Astrocyte (in vitro differentiated cells and primary cell): ENCODE measurements around the gene LRRC4C.

ENCODE experiments used
- CTCF ChIP-seq: IDR thresholded peaks from 2 replicates; pipeline ENCODE4 v1.5.1; 2011; ENCODE audit warnings: low read depth, mild to moderate bottlenecking, inconsistent platforms, low read length, moderate library complexity; ENCODE audit not compliant: insufficient read depth
- EZH2 ChIP-seq: IDR thresholded peaks from 2 replicates; pipeline ENCODE4 v1.6.1; 2012; ENCODE audit warnings: mild to moderate bottlenecking, low read length, inconsistent platforms; ENCODE audit not compliant: insufficient read depth

DNA sequence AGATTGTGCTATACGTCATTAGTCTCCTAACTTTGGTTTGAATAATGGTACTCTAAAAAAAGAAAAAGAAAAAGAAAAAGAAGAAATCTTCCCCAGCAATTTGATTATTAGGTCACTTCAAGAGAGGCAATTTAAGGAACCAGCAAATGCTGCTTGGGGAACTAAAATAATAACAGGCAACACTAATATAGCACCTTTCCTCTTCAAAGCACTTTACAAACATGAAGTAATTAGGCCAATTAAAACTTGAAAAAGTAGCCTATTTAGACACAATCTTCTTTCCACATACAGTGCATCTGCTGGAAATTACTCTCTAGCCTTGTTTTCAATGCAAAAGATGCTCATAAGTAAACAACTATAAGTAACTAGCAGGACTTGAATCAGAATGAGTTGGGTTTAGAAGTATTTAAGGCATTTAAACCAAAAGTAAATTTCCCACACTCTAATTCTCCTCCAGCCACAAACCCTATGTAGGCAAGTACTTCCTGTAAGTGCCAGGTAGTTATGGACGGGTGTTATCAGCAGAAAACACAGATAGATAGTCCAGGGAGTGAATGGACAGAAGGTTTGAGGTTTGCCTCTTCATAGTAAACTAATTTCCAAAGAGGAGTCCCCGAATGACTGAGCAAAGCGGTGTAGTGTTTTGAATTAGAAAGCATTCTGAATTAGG, 44.5 kb downstream of the LRRC4C start:
- TF ChIP-seq EZH2 (no peak), CTCF (no peak)
